ENCODE data around the gene RBM42. TPM values are rescaled to one million over a fixed set of nuclear protein-coding genes. Genes with fewer than 3 reads are reported as not detected.
"Not testable (repeated sequence)": the region's sequence is repeated elsewhere in the genome, so short reads cannot be mapped to it uniquely, and the experiment has no call there.

RBM42 gene
- total RNA-seq, 1 donor from 2014 or later = 40.0 TPM

GRCh38 chr19:35650581-35650980 lies 21.7 kb downstream of the RBM42 start:
- no peak for DNase-seq (ENCODE audit: low read depth)

- not testable (repeated sequence) for DNase-seq (ENCODE audit: low read depth)
Observed at GRCh38 chr19:35654828-35655227, 26.0 kb downstream of the RBM42 start.

- no peak for DNase-seq (ENCODE audit: low read depth)
Observed at GRCh38 chr19:35655600-35655999, 26.8 kb downstream of the RBM42 start.

GRCh38 chr19:35656700-35657099 lies 27.9 kb downstream of the RBM42 start:
- DNase-seq (ENCODE audit: low read depth) = no peak

- DNase-seq (ENCODE audit: low read depth) = no peak
Observed at GRCh38 chr19:35657904-35658700, 29.3 kb downstream of the RBM42 start.

- no peak for DNase-seq (ENCODE audit: low read depth)
Observed at GRCh38 chr19:35661995-35662340, 33.1 kb downstream of the RBM42 start.

- DNase-seq (ENCODE audit: low read depth) = no peak
Observed at GRCh38 chr19:35663981-35664380, 35.1 kb downstream of the RBM42 start.

GRCh38 chr19:35665157-35665556 lies 36.3 kb downstream of the RBM42 start:
- no peak for DNase-seq (ENCODE audit: low read depth)

GRCh38 chr19:35665604-35666003 lies 36.8 kb downstream of the RBM42 start:
- no peak for DNase-seq (ENCODE audit: low read depth)

GRCh38 chr19:35666251-35666913 lies 37.5 kb downstream of the RBM42 start, which contains the start of gene UPK1A:
UPK1A (plus strand) TSS chr19:35666517; CDS start chr19:35666813, 296 bp downstream.
- DNase-seq (ENCODE audit: low read depth) = no peak

- no peak for DNase-seq (ENCODE audit: low read depth)
Observed at GRCh38 chr19:35669566-35669965, 40.7 kb downstream of the RBM42 start.

GRCh38 chr19:35669974-35670373 lies 41.1 kb downstream of the RBM42 start:
- DNase-seq (ENCODE audit: low read depth) = no peak

GRCh38 chr19:35670686-35671085 lies 41.9 kb downstream of the RBM42 start:
- DNase-seq (ENCODE audit: low read depth) = no peak

- peak; percentile 48 for DNase-seq (ENCODE audit: low read depth)
Observed at GRCh38 chr19:35671818-35672217, 43.0 kb downstream of the RBM42 start.

- peak; percentile 58 for DNase-seq (ENCODE audit: low read depth)
Observed at GRCh38 chr19:35673121-35673804, 44.4 kb downstream of the RBM42 start.

- DNase-seq (ENCODE audit: low read depth) = no peak
Observed at GRCh38 chr19:35675589-35676140, 46.8 kb downstream of the RBM42 start.

Other genes starting within 250 kb of the RBM42 start
- gene FFAR2, start 180.8 kb upstream of the RBM42 start, total RNA-seq = not detected in 2 replicates
- gene KRTDAP, start 138.6 kb upstream of the RBM42 start, total RNA-seq = not detected in 2 replicates
- 52.7 and 144 TPM in 2 replicates for gene DMKN, start 115.4 kb upstream of the RBM42 start, total RNA-seq
- 0.05 TPM in 1 of 2 replicates, not detected in the other for gene SBSN, start 100.7 kb upstream of the RBM42 start, total RNA-seq
- gene GAPDHS, start 95.6 kb upstream of the RBM42 start, total RNA-seq = not detected in 2 replicates
- gene TMEM147, start 83.4 kb upstream of the RBM42 start, total RNA-seq = 76.1 and 93.6 TPM in 2 replicates
- gene ATP4A, start 65.4 kb upstream of the RBM42 start, total RNA-seq = not detected in 2 replicates
- not detected in 2 replicates for gene PMIS2, start 42.9 kb upstream of the RBM42 start, total RNA-seq
- gene HAUS5, start 16.3 kb upstream of the RBM42 start, total RNA-seq = 5.1 and 6.4 TPM in 2 replicates
- gene ETV2, start 12.7 kb downstream of the RBM42 start, total RNA-seq = not detected in 2 replicates
- 385 and 691 TPM in 2 replicates for gene COX6B1, start 19.3 kb downstream of the RBM42 start, total RNA-seq
- not detected in 2 replicates for gene UPK1A, start 37.5 kb downstream of the RBM42 start, total RNA-seq
- gene ZBTB32, start 75.5 kb downstream of the RBM42 start, total RNA-seq = not detected in 2 replicates
- gene KMT2B, start 89.0 kb downstream of the RBM42 start, total RNA-seq = 4.2 and 26.3 TPM in 2 replicates
- gene IGFLR1, start 113.4 kb downstream of the RBM42 start, total RNA-seq = 0.52 and 1.8 TPM in 2 replicates
- 5.6 and 7.2 TPM in 2 replicates for gene U2AF1L4, start 116.4 kb downstream of the RBM42 start, total RNA-seq
- 23.5 and 24.7 TPM in 2 replicates for gene PSENEN, start 116.6 kb downstream of the RBM42 start, total RNA-seq
- gene LIN37, start 119.5 kb downstream of the RBM42 start, total RNA-seq = 2.6 and 6.4 TPM in 2 replicates
- gene HSPB6, start 128.0 kb downstream of the RBM42 start, total RNA-seq = 0.52 and 0.65 TPM in 2 replicates
- gene PROSER3, start 129.1 kb downstream of the RBM42 start, total RNA-seq = 4.0 and 7.7 TPM in 2 replicates
- 0.17 and 5.1 TPM in 2 replicates for gene ARHGAP33, start 146.5 kb downstream of the RBM42 start, total RNA-seq
- 0.20 TPM in 1 of 2 replicates, not detected in the other for gene PRODH2, start 183.8 kb downstream of the RBM42 start, total RNA-seq
- gene NPHS1, start 223.5 kb downstream of the RBM42 start, total RNA-seq = not detected in 2 replicates
- gene KIRREL2, start 227.9 kb downstream of the RBM42 start, total RNA-seq = not detected in 2 replicates
- 0.52 and 2.9 TPM in 2 replicates for gene APLP1, start 239.5 kb downstream of the RBM42 start, total RNA-seq